SH-SY5Y (cell line): ENCODE measurements around the gene TRIOBP.

Experiments
- GATA2 ChIP-seq: IDR thresholded peaks from 2 replicates; pipeline ENCODE4 v1.6.1; 2011; ENCODE audit warnings: mild to moderate bottlenecking, low read depth, low read length
- GATA3 ChIP-seq: IDR thresholded peaks from 2 replicates; pipeline ENCODE4 v1.6.1; 2011; ENCODE audit warnings: low read depth, mild to moderate bottlenecking, low read length, moderate library complexity

Gene TRIOBP

DNA sequence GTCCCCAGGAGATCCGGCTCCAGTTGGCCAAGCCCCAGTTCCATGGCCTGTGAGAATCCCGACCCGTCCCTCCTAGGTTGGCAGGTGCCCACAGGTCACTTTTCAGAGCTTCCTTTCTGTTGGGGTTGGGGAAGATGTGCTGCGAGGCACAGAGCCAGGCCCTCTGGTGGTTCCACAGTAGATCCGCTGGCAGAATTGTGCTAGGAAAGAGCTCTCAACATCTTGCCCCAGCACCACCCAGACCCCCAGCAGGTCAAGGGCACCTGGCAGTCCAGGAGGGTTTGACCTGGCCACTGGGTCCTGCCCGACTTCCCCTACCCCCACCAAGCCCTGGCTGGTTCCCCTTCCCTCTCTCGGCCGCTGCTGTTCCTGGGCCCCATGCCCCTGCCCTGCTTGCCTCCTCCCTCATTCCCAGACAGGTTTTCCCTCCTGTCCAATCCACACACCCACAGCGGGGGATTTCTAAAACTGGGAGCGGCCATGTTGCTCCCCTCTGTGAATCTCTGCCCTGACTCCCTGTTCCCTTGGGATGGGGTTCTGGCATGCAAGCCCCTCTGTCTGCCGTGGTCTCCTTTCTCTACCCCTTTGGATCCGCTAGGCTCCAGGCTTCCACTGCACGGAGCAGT lies 84.7 kb downstream of the TRIOBP start:
- TF ChIP-seq GATA2 (no peak), GATA3 (no peak)

- no peak for TF ChIP-seq GATA3
- TF ChIP-seq GATA2: no peak
Measured at GRCh38 chr22:37782340-37783168, 85.7 kb downstream of the TRIOBP start.

DNA sequence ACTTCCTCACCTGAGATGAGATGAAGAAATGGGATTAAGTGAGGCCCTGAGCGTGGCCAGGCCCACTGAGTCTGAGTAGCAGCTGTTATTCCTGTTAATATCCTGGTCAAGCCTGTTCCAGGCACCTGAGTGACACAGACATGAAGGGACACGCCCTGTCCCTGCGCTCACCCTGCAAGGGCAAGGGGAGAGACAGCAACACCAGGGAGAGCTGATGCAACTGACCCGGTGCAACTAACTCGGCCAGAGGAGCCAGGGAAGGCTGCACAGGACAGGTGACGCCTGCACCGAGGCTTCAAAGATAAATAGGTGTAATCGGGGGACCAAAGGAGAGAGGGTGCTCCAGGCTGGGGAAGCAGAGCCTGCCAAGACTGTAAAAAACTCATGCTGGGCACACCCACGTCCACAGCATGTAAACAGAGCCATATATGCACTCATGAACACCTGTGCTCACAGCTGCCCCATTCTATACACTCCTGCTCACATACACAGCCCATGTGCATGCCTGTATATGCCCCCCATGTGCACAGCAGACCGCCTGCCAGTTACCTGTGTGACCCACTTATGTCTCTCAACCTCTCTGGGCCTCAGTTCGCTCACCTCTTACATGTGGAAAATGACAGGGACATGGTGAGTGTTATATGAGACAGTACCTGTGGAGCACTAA lies 88.1 kb downstream of the TRIOBP start:
- TF ChIP-seq GATA3 (no peak), GATA2 (no peak)

DNA sequence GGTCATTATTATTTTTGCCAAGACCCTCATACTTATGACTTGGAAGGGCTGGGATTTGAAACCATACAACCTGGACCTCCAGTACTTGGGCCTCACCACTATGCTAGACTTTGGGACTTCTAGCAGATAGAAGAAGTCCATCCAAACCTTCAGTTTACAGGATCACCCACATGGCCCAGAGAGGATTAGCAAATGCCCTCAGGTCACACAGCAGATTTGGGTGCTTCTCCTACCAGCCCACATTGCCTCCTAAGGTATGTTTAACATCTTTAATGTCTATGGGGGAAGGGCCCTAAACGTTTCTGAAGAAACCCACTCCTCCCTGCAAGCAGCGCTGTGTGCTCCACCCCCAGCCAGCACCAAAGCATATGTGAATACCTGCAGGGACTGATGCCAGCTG lies 93.4 kb downstream of the TRIOBP start:
- TF ChIP-seq GATA2 (no peak), GATA3 (no peak)

GRCh38 chr22:37792494-37792893 lies 95.6 kb downstream of the TRIOBP start:
- TF ChIP-seq GATA2 (no peak), GATA3 (no peak)

GRCh38 chr22:37794376-37794775 lies 97.5 kb downstream of the TRIOBP start:
- TF ChIP-seq GATA3: no peak
- no peak for TF ChIP-seq GATA2

- TF ChIP-seq GATA3: no peak
- no peak for TF ChIP-seq GATA2
Measured at GRCh38 chr22:37796079-37796478, 99.2 kb downstream of the TRIOBP start.

DNA sequence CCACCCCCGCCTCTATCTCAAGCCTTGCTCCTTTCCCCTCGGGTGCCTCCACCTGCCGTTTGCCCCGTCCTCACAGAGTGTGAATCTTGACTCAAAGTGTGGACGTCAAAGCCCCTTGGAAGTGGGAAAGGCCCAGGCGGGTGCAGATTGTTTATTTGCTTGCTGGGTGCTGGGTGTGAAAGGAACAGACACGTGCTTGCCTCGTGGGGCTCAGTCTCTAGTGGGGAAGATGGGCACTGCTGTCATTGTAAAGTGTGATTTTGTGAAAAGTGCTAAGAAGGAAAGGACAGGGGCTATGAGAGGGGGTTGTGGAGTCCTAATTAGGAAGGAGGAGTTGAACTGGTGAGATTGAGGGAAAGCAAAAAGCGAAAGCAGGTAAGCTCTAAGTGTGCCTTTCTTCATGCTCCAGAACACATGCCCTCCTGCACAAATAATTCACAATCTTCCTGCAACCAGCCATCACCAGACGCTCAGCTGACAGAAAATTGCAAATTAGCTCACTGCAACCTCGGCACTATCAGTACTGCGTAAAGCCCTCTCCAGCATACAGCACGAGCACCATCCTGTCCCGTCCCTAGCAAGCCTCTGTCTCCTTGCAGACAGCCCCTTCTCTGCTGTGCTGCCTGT lies 101.1 kb downstream of the TRIOBP start:
- no peak for TF ChIP-seq GATA2
- no peak for TF ChIP-seq GATA3

DNA sequence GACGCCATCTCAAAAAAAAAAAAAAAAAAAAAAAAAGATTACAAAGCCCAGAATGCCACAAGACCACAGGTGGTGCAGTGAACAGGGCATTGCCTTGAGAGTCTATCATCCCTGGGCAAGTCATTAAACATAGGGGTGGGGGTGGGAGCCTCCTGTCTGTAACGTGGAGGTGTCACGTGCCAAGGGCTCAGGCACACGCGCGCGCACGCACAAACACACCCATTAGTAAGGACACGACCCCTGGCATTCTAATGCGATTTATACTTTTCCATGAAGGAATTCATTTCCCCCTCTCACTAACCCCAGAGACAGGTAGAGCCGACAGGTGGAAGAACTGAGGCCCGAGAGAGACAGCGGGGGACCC lies 105.1 kb downstream of the TRIOBP start:
- TF ChIP-seq GATA2 (no peak), GATA3 (no peak)

DNA sequence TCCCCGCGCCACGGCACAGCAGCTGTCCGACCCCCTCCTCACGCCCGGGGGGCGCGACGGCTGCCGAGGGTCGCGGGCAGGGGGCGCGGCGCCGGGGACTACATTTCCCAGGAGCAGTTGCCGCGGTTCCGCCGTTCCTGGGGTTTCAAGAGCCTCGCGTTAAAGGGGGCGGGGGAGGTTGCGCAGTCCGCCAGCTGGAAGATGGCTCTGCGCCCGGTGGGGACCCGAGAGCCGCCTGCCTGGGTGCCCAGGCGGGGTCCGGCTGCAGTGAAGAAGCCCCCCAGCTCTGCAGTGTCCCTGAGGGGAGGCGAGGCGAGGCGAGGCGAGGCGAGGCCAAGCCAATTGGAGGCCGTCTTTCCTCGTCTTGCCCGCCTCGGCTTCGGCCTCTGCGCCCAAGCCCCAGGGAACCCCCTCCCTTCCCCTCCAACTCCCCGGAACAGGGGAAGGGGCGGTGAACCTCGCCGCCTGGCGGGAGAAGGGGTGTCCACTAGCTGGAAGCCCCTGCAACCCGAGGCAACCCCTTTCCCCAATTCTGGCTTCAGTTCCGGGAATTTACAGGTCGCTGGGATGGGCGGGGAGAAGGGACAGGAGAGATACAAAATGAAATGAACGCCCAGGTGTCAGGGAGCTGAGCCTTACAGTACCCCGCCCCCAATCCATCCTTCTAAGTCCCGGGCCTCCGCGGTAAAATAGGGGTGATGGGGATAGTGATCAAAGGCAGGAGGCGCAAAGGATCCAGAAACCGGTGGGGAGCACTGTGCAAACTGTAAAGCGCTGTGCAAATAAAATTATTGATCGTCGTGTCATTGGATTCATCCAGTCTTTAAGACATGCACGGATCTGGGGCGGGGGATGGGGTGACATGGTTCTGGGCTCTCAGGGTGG lies 105.7 kb downstream of the TRIOBP start:
- TF ChIP-seq GATA3 (no peak), GATA2 (no peak)

DNA sequence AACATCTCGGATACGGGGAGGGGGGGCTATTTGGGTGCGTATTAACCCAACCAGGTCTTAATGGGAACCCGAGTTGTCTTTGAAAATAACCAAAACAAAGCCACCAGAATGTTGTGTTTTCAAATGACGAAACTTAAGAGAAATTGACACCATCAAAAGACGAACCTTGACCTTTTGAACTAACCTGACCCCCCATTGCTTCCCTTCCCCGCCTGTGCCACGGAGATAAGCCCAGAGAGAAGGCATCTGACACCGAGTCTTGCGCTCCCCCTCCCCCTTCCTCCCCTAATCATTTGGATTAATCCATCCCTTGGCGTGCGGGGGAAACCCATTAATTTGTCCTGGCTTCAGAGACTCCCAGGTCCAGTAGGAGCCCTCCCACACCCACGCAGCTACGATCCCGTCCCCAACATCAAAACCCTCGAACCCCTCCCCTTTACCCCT lies 106.4 kb downstream of the TRIOBP start:
- TF ChIP-seq GATA2 (no peak), GATA3 (no peak)

DNA sequence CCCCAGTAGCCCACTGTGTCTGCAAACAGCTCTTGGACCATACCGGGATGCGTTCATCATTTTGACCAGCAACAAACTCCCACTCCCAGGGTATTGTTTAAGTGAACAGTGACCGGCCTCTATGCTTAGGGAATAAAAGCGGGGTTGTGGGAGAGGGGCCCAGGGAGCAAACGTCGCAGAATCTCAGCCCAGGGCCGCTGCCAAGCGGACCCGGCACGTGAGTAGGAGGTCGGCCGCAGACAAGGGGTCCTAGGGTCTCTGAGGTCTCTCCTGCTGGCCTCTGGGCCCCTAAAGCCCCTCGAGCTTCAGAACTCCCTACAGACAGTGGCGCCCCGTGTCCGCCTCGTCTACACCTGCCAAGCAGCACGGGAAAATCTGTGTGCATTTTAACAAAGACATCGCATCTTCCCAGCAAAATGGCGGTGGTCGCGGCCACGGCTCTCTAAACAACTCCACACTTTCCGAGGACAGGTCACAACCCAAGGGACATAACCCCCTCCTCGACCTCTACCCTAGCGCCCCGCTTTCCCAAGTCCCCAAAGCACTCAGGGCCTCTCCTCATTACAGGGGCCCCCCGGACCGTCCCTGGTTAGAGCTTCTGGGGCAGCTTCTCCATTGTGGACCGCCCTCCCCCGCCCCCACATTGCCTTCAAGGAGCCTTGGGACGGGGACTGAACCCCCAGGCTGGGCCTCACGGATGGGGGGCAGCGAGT lies 106.9 kb downstream of the TRIOBP start:
- no peak for TF ChIP-seq GATA2
- TF ChIP-seq GATA3: no peak
